Measurements from ENCODE around the gene TPCN1.

The TPCN1 gene

GRCh38 chr12:113347107-113347506, 125.8 kb downstream of the TPCN1 start:
- DNase-seq, result no peak

- no peak for DNase-seq
Measured at GRCh38 chr12:113347892-113348291, 126.6 kb downstream of the TPCN1 start.
